HPDE6-E6E7 (cell line): ENCODE measurements around the gene AQP9.
"Not testable (repeated sequence)": the region's sequence is repeated elsewhere in the genome, so short reads cannot be mapped to it uniquely, and the experiment has no call there.

Experiments
- DNase-seq: peaks from one replicate; pipeline ENCODE4 v3.0.0; 2011; ENCODE audit warnings: missing footprints; ENCODE audit errors: extremely low spot score

Gene AQP9

GRCh38 chr15:58138106-58138505 lies at the start of gene AQP9:
AQP9 (plus strand) TSS chr15:58138381; CDS start chr15:58138566, 185 bp downstream.
- DNase-seq, result no peak

- DNase-seq, result no peak
Observed at GRCh38 chr15:58095415-58095814, 42.8 kb upstream of the AQP9 start.

- DNase-seq, result no peak
Observed at GRCh38 chr15:58096529-58097084, 41.6 kb upstream of the AQP9 start.

GRCh38 chr15:58103482-58103881 lies 34.7 kb upstream of the AQP9 start:
- no peak for DNase-seq

- DNase-seq, result no peak
Observed at GRCh38 chr15:58108117-58108516, 30.1 kb upstream of the AQP9 start.

- no peak for DNase-seq
Observed at GRCh38 chr15:58109419-58109818, 28.8 kb upstream of the AQP9 start.

GRCh38 chr15:58110999-58111717 lies 27.0 kb upstream of the AQP9 start:
- DNase-seq, result no peak

- DNase-seq, result no peak
Observed at GRCh38 chr15:58111718-58112104, 26.5 kb upstream of the AQP9 start.

- DNase-seq, result not testable (repeated sequence)
Observed at GRCh38 chr15:58113358-58113757, 24.8 kb upstream of the AQP9 start.

GRCh38 chr15:58114388-58114787 lies 23.8 kb upstream of the AQP9 start:
- no peak for DNase-seq

GRCh38 chr15:58114812-58115211 lies 23.4 kb upstream of the AQP9 start:
- no peak for DNase-seq

GRCh38 chr15:58115692-58116091 lies 22.5 kb upstream of the AQP9 start:
- no peak for DNase-seq

- no peak for DNase-seq
Observed at GRCh38 chr15:58117619-58118018, 20.6 kb upstream of the AQP9 start.

- DNase-seq, result no peak
Observed at GRCh38 chr15:58118272-58118671, 19.9 kb upstream of the AQP9 start.

- DNase-seq, result no peak
Observed at GRCh38 chr15:58119016-58119415, 19.2 kb upstream of the AQP9 start.

- DNase-seq, result no peak
Observed at GRCh38 chr15:58124585-58124984, 13.6 kb upstream of the AQP9 start.

- DNase-seq, result no peak
Observed at GRCh38 chr15:58125333-58125732, 12.8 kb upstream of the AQP9 start.

- no peak for DNase-seq
Observed at GRCh38 chr15:58134886-58135285, 3.3 kb upstream of the AQP9 start.

- DNase-seq, result no peak
Observed at GRCh38 chr15:58135511-58136174, 2.5 kb upstream of the AQP9 start.

- DNase-seq, result no peak
Observed at GRCh38 chr15:58136731-58137130, 1.4 kb upstream of the AQP9 start.

- no peak for DNase-seq
Observed at GRCh38 chr15:58137686-58138085, 495 bp upstream of the AQP9 start.

GRCh38 chr15:58139276-58139988 lies 1.3 kb downstream of the AQP9 start:
- DNase-seq, result no peak
